ENCODE data around the gene ANKRD49.
A peak's percentile ranks its signal among the peaks of the same experiment; 100 is the strongest.

Gene ANKRD49

DNA sequence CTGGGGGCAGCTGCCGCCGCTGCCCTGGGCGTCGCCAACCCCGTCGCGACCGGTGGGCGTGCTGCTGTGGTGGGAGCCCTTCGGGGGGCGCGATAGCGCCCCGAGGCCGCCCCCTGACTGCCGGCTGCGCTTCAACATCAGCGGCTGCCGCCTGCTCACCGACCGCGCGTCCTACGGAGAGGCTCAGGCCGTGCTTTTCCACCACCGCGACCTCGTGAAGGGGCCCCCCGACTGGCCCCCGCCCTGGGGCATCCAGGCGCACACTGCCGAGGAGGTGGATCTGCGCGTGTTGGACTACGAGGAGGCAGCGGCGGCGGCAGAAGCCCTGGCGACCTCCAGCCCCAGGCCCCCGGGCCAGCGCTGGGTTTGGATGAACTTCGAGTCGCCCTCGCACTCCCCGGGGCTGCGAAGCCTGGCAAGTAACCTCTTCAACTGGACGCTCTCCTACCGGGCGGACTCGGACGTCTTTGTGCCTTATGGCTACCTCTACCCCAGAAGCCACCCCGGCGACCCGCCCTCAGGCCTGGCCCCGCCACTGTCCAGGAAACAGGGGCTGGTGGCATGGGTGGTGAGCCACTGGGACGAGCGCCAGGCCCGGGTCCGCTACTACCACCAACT lies 51.0 kb downstream of the ANKRD49 start:
- ATAC-seq: peak in 1 of 2 donors; percentile 5

DNA sequence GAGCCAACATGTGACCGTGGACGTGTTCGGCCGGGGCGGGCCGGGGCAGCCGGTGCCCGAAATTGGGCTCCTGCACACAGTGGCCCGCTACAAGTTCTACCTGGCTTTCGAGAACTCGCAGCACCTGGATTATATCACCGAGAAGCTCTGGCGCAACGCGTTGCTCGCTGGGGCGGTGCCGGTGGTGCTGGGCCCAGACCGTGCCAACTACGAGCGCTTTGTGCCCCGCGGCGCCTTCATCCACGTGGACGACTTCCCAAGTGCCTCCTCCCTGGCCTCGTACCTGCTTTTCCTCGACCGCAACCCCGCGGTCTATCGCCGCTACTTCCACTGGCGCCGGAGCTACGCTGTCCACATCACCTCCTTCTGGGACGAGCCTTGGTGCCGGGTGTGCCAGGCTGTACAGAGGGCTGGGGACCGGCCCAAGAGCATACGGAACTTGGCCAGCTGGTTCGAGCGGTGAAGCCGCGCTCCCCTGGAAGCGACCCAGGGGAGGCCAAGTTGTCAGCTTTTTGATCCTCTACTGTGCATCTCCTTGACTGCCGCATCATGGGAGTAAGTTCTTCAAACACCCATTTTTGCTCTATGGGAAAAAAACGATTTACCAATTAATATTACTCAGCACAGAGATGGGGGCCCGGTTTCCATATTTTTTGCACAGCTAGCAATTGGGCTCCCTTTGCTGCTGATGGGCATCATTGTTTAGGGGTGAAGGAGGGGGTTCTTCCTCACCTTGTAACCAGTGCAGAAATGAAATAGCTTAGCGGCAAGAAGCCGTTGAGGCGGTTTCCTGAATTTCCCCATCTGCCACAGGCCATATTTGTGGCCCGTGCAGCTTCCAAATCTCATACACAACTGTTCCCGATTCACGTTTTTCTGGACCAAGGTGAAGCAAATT lies 51.7 kb downstream of the ANKRD49 start:
- ATAC-seq: no peak

DNA sequence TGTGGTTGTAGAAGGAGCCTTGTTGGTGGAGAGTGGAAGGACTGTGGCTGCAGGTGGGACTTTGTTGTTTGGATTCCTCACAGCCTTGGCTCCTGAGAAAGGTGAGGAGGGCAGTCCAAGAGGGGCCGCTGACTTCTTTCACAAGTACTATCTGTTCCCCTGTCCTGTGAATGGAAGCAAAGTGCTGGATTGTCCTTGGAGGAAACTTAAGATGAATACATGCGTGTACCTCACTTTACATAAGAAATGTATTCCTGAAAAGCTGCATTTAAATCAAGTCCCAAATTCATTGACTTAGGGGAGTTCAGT lies 52.3 kb downstream of the ANKRD49 start:
- no peak for ATAC-seq

DNA sequence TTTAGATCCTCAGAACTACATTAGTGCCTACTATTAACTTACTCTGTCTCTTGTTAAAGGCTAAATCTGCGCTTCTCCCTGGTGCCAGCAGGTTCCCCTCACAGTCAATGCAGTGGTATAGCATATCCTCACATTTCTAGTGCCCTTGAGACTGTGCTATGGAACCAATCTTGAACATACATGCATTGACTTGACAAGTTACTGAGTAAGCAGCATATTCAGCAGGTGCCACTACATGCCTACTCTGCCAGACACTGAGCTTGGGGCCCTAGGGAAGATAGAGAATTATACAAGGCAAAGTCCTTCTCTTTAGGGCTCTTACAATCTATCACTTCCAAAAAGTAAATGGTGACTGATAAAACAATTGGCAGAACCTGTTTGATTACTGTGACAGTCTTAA lies 53.1 kb downstream of the ANKRD49 start:
- no peak for ATAC-seq

DNA sequence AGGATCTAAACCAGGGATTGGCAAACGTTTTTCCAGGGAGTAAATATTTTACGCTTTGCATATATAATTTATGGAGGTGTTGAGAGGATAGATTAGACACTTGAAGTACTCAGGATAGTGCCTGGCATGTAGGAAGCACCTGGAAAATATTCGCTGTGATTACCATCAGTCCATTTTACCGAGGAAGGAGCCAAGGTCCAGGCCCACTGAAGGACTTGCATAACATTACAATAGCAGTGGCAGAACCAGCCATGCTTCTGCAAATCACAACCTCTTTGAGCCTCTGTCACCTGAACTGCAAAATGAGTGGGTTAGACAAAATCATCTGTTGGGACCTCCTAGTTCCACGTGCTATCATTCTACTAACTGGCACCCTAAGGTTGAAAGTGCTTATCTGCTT lies 55.4 kb downstream of the ANKRD49 start:
- no peak for ATAC-seq
